Adipocyte (in vitro differentiated cells): ENCODE measurements around the gene AMPH.

ENCODE experiments used
- DNase-seq: peaks from one replicate; pipeline ENCODE4 v3.0.0-alpha.2; 2015; ENCODE audit warnings: low read depth
- H3K27me3 ChIP-seq: replicated peaks from 2 replicates; pipeline ENCODE4 v1.7.0; 2013; ENCODE audit warnings: mild to moderate bottlenecking, low read length, moderate library complexity; ENCODE audit not compliant: control insufficient read depth, insufficient read depth
- H3K36me3 ChIP-seq: 2 replicates; pipeline ENCODE4 v1.7.0; 2013; ENCODE audit warnings: low read length, mild to moderate bottlenecking, moderate library complexity; ENCODE audit not compliant: control insufficient read depth, insufficient read depth, severe bottlenecking
- H3K4me1 ChIP-seq: 2 replicates; pipeline ENCODE4 v1.7.0; 2013; ENCODE audit warnings: mild to moderate bottlenecking, low read length, moderate library complexity; ENCODE audit not compliant: control insufficient read depth, insufficient read depth
- H3K4me3 ChIP-seq: 2 replicates; pipeline ENCODE4 v1.7.0; 2013; ENCODE audit warnings: mild to moderate bottlenecking, low read length, moderate library complexity
- H3K9ac ChIP-seq: 2 replicates; pipeline ENCODE4 v1.7.0; 2013; ENCODE audit warnings: mild to moderate bottlenecking, low read length, moderate library complexity
- H3K9me3 ChIP-seq: 2 replicates; pipeline ENCODE4 v1.7.0; 2013; ENCODE audit warnings: mild to moderate bottlenecking, low read length, moderate library complexity; ENCODE audit not compliant: control insufficient read depth

AMPH gene

GRCh38 chr7:38453826-38454225 lies 177.3 kb downstream of the AMPH start:
- Histone ChIP-seq H3K27me3 (no peaks in the 10 kb centered on the region), H3K36me3 (no peaks in the 10 kb centered on the region), H3K9me3 (no peaks in the 10 kb centered on the region), H3K9ac (no peak overlapping the region), H3K4me1 (peaks cover 25% of the 10 kb centered on the region), H3K4me3 (no peak overlapping the region)
- DNase-seq: no peak

GRCh38 chr7:38453168-38453567 lies 178.0 kb downstream of the AMPH start:
- H3K9ac ChIP-seq: peak overlapping the region; percentile 49
- peaks cover 31% of the 10 kb centered on the region for H3K4me1 ChIP-seq
- H3K27me3 ChIP-seq: no peaks in the 10 kb centered on the region
- no peak overlapping the region for H3K4me3 ChIP-seq
- no peaks in the 10 kb centered on the region for H3K36me3 ChIP-seq
- no peaks in the 10 kb centered on the region for H3K9me3 ChIP-seq
- DNase-seq: peak; percentile 8

GRCh38 chr7:38452681-38453108 lies 178.5 kb downstream of the AMPH start:
- Histone ChIP-seq H3K36me3 (no peaks in the 10 kb centered on the region), H3K9ac (peak overlapping the region; percentile 49), H3K9me3 (no peaks in the 10 kb centered on the region), H3K4me3 (no peak overlapping the region), H3K4me1 (peaks cover 35% of the 10 kb centered on the region), H3K27me3 (no peaks in the 10 kb centered on the region)
- DNase-seq: peak; percentile 45

- no peak overlapping the region for H3K4me3 ChIP-seq
- DNase-seq: peak; percentile 71
These were observed 179.3 kb downstream of the AMPH start for GRCh38 chr7:38451840-38452239.

GRCh38 chr7:38448584-38449234 lies 182.5 kb downstream of the AMPH start:
- Histone ChIP-seq H3K9me3 (no peaks in the 10 kb centered on the region), H3K4me1 (peaks cover 37% of the 10 kb centered on the region), H3K9ac (no peak overlapping the region), H3K36me3 (no peaks in the 10 kb centered on the region), H3K4me3 (no peak overlapping the region), H3K27me3 (no peaks in the 10 kb centered on the region)
- no peak for DNase-seq

More at GRCh38 chr7:38451840-38452239, 179.3 kb downstream of the AMPH start:
- Histone ChIP-seq H3K9me3 (no peaks in the 10 kb centered on the region), H3K36me3 (no peaks in the 10 kb centered on the region), H3K27me3 (no peaks in the 10 kb centered on the region), H3K9ac (peak overlapping the region; percentile 22), H3K4me1 (peaks cover 37% of the 10 kb centered on the region)

GRCh38 chr7:38448054-38448453 lies 183.1 kb downstream of the AMPH start:
- Histone ChIP-seq H3K9me3 (no peaks in the 10 kb centered on the region), H3K36me3 (no peaks in the 10 kb centered on the region), H3K9ac (no peak overlapping the region), H3K27me3 (no peaks in the 10 kb centered on the region), H3K4me1 (peaks cover 31% of the 10 kb centered on the region), H3K4me3 (no peak overlapping the region)
- DNase-seq: peak; percentile 76

- no peak overlapping the region for H3K9ac ChIP-seq
- peaks cover 15% of the 10 kb centered on the region for H3K36me3 ChIP-seq
- DNase-seq: no peak
- H3K27me3 ChIP-seq: no peaks in the 10 kb centered on the region
- H3K4me3 ChIP-seq: no peak overlapping the region
- no peaks in the 10 kb centered on the region for H3K4me1 ChIP-seq
- no peaks in the 10 kb centered on the region for H3K9me3 ChIP-seq
These were observed 192.2 kb downstream of the AMPH start for GRCh38 chr7:38438970-38439369.

- H3K27me3 ChIP-seq: no peaks in the 10 kb centered on the region
- H3K4me3 ChIP-seq: no peak overlapping the region
- DNase-seq: no peak
- H3K9me3 ChIP-seq: no peaks in the 10 kb centered on the region
- H3K36me3 ChIP-seq: peaks cover 22% of the 10 kb centered on the region
- H3K4me1 ChIP-seq: peaks cover 8% of the 10 kb centered on the region
- H3K9ac ChIP-seq: no peak overlapping the region
These were observed 198.5 kb downstream of the AMPH start for GRCh38 chr7:38432671-38433070.

GRCh38 chr7:38432080-38432479 lies 199.1 kb downstream of the AMPH start:
- no peak for DNase-seq
- peaks cover 8% of the 10 kb centered on the region for H3K4me1 ChIP-seq

GRCh38 chr7:38429057-38429456 lies 202.1 kb downstream of the AMPH start:
- Histone ChIP-seq H3K4me3 (no peak overlapping the region), H3K4me1 (peaks cover 8% of the 10 kb centered on the region), H3K9me3 (no peaks in the 10 kb centered on the region)

More at GRCh38 chr7:38432080-38432479, 199.1 kb downstream of the AMPH start:
- H3K9me3 ChIP-seq: no peaks in the 10 kb centered on the region
- H3K27me3 ChIP-seq: no peaks in the 10 kb centered on the region
- no peak overlapping the region for H3K9ac ChIP-seq
- H3K36me3 ChIP-seq: peaks cover 22% of the 10 kb centered on the region
- no peak overlapping the region for H3K4me3 ChIP-seq

GRCh38 chr7:38428041-38428440 lies 203.1 kb downstream of the AMPH start:
- H3K9me3 ChIP-seq: no peaks in the 10 kb centered on the region
- no peaks in the 10 kb centered on the region for H3K27me3 ChIP-seq
- peaks cover 7% of the 10 kb centered on the region for H3K36me3 ChIP-seq
- no peak for DNase-seq
- peaks cover 8% of the 10 kb centered on the region for H3K4me1 ChIP-seq
- H3K9ac ChIP-seq: no peak overlapping the region
- H3K4me3 ChIP-seq: no peak overlapping the region

More at GRCh38 chr7:38429057-38429456, 202.1 kb downstream of the AMPH start:
- DNase-seq: no peak
- H3K27me3 ChIP-seq: no peaks in the 10 kb centered on the region
- H3K9ac ChIP-seq: no peak overlapping the region
- peaks cover 7% of the 10 kb centered on the region for H3K36me3 ChIP-seq
